Neural crest cell (in vitro differentiated cells): ENCODE measurements around the gene VPS13D. TPM values are rescaled to one million over a fixed set of nuclear protein-coding genes. Genes with fewer than 3 reads are reported as not detected.

ENCODE experiments used
- DNase-seq: peaks from one replicate; pipeline ENCODE4 v3.0.0; 2021; ENCODE audit warnings: low read depth, mixed read lengths, low spot score
- H3K27ac Mint-ChIP-seq: one replicate; pipeline ENCODE4 v1.8.0; 2021; ENCODE audit warnings: mild to moderate bottlenecking, mixed read lengths; ENCODE audit not compliant: unreplicated experiment
- H3K27me3 Mint-ChIP-seq: 2 replicates; pipeline ENCODE4 v1.8.0; 2021; ENCODE audit warnings: low read depth, mild to moderate bottlenecking, mixed read lengths
- H3K36me3 Mint-ChIP-seq: 2 replicates; pipeline ENCODE4 v1.8.0; 2021; ENCODE audit warnings: low read depth, mild to moderate bottlenecking, mixed read lengths
- H3K4me1 Mint-ChIP-seq: 2 replicates; pipeline ENCODE4 v1.8.0; 2021; ENCODE audit warnings: mixed read lengths
- H3K4me3 Mint-ChIP-seq: one replicate; pipeline ENCODE4 v1.8.0; 2021; ENCODE audit warnings: mild to moderate bottlenecking, mixed read lengths
- H3K9me3 Mint-ChIP-seq: 2 replicates; pipeline ENCODE4 v1.8.0; 2021; ENCODE audit warnings: mixed read lengths
- total RNA-seq: library from RNA; stranded (reverse); gene quantifications from 2 replicates; pipeline ENCODE4 v1.2.1, GENCODE V29; 2021
- TF ChIP-seq, protein P1 (sequence below): fragments of 200-600 bp; sonication (generic); conservative IDR thresholded peaks from 2 replicates; pipeline ENCODE4 v1.5.0; 2021; ENCODE audit warnings: antibody characterized with exemption, mild to moderate bottlenecking

The VPS13D gene
- total RNA-seq, 1 donor from 2014 or later, result 24.5 TPM

DNA sequence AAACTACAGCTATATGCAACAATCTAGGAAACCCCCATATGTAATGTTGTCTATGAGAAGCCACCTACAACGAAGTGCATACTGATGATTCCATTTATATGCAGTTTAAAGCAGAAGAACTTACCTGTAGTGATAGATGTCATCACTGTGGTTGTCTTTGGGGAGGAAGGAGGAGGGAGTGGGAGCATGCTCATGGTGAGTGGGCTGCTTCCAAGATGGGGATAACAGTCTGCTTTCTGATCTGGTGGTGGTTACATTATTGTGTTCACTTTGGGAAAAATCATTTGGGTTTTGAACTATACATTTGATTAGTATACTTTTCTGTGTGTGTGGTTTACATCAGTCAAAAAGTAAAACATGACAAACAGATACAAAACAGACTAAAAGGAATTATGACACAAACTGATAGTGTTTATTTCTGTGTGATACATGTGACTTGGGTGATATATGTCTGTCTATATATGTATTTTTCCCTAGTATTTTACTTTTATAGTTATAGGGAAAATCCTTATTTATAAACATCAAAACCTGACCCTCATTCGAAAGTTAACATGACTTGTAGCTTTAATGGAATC is 184.7 kb downstream of the VPS13D start:
- Mint-ChIP-seq H3K9me3 (peaks cover 4% of the 10 kb centered on the region), H3K27me3 (no peaks in the 10 kb centered on the region), H3K4me3 (no peak overlapping the region), H3K4me1 (no peaks in the 10 kb centered on the region), H3K36me3 (peaks cover 38% of the 10 kb centered on the region), H3K27ac (no peak overlapping the region)
- DNase-seq, result no peak
- TF ChIP-seq, protein P1, sequence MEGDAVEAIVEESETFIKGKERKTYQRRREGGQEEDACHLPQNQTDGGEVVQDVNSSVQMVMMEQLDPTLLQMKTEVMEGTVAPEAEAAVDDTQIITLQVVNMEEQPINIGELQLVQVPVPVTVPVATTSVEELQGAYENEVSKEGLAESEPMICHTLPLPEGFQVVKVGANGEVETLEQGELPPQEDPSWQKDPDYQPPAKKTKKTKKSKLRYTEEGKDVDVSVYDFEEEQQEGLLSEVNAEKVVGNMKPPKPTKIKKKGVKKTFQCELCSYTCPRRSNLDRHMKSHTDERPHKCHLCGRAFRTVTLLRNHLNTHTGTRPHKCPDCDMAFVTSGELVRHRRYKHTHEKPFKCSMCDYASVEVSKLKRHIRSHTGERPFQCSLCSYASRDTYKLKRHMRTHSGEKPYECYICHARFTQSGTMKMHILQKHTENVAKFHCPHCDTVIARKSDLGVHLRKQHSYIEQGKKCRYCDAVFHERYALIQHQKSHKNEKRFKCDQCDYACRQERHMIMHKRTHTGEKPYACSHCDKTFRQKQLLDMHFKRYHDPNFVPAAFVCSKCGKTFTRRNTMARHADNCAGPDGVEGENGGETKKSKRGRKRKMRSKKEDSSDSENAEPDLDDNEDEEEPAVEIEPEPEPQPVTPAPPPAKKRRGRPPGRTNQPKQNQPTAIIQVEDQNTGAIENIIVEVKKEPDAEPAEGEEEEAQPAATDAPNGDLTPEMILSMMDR, result no peak

DNA sequence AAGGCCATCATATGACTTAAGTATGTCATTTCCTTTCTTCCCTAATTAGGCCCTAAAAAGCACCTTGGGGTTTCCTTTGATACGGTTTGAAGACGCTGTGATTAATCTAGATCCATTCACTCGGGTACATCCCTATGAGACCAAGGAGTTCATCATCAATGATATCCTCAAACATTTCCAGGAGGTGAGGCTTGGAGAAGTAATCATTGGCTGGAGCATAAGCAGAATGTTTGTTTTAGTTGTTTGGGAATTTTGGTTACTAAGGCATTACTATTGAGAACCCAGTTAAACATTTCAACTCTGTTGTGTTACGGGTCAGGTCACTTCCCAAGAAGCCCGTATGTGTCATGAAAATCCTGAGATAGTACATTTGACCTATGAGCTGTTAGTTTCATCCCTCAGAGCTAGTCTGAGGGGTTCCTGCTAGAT is 185.2 kb downstream of the VPS13D start:
- H3K27me3 Mint-ChIP-seq, result no peaks in the 10 kb centered on the region
- DNase-seq, result no peak
- no peak overlapping the region for H3K4me3 Mint-ChIP-seq
- TF ChIP-seq, protein P1, result no peak
- H3K27ac Mint-ChIP-seq, result no peak overlapping the region
- H3K36me3 Mint-ChIP-seq, result peaks cover 35% of the 10 kb centered on the region
- no peaks in the 10 kb centered on the region for H3K4me1 Mint-ChIP-seq
- H3K9me3 Mint-ChIP-seq, result peaks cover 3% of the 10 kb centered on the region

DNA sequence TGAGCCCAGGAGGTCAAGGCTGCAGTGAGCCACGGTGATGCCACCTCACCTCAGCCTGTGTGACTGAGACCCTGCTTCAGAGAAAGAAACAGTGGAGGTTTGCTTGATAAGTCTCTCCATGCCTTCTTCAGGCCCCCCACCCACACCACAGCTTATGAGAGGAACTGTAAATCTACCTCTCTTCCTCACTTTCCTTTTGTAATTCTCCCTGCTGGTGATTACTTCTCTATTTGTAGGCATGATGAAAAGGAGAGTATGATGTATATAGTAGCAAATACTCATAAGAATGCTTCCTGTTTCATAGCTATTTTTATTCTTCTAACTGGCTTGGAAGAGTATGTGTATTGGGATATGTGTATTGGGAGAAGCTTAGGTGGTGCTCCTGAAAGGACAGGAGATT is 186.3 kb downstream of the VPS13D start:
- Mint-ChIP-seq H3K4me1 (no peaks in the 10 kb centered on the region), H3K27ac (no peak overlapping the region), H3K27me3 (no peaks in the 10 kb centered on the region)

DNA sequence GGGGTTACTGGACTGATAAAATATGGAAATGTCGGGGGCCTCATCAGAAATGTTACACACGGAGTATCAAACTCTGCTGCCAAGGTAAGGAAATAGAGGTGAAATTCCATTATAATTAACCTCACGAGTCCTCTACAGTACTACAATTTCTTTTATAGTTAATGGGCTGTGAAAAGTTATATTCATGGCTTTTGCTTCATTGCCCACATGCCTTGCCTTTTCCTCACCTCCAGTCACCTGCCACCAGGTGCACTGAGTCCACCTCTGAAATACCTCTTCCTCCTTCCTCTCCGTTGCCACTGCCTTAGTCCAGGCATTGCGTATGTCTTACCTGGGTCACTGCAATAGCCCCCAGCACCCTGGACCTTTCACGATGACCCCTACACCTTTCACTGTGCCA is 186.9 kb downstream of the VPS13D start:
- Mint-ChIP-seq H3K9me3 (no peaks in the 10 kb centered on the region), H3K36me3 (peaks cover 25% of the 10 kb centered on the region)
- TF ChIP-seq, protein P1, result no peak

More for the DNA sequence above, 186.3 kb downstream of the VPS13D start:
- Mint-ChIP-seq H3K9me3 (no peaks in the 10 kb centered on the region), H3K4me3 (no peak overlapping the region), H3K36me3 (peaks cover 29% of the 10 kb centered on the region)
- DNase-seq, result no peak
- TF ChIP-seq, protein P1, result no peak

DNA sequence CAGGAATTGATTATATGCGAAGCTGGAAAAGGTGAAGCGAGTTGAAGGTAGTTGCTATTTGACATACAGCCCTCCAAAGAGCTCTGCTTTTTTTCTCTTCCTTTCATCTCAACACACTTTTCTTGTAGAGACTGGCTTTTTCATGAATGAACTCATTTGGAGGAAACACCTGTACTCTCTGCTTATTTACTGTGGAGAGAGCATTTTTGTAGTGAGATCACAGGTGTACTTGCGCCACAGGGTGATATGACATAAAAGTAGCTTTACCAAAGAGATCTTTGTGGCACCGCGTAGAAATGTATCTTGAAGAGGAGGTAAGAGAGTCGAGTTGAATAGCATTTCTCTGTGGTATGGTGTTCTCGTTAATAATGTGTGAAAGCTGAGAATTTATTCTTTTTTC is 187.6 kb downstream of the VPS13D start:
- H3K36me3 Mint-ChIP-seq, result peaks cover 20% of the 10 kb centered on the region
- no peaks in the 10 kb centered on the region for H3K27me3 Mint-ChIP-seq
- no peak overlapping the region for H3K4me3 Mint-ChIP-seq
- DNase-seq, result no peak
- no peak overlapping the region for H3K27ac Mint-ChIP-seq
- no peaks in the 10 kb centered on the region for H3K4me1 Mint-ChIP-seq
- TF ChIP-seq, protein P1, result no peak
- H3K9me3 Mint-ChIP-seq, result no peaks in the 10 kb centered on the region

More for the DNA sequence above, 186.9 kb downstream of the VPS13D start:
- DNase-seq, result no peak
- Mint-ChIP-seq H3K27me3 (no peaks in the 10 kb centered on the region), H3K4me1 (no peaks in the 10 kb centered on the region), H3K4me3 (no peak overlapping the region), H3K27ac (no peak overlapping the region)
